HS-5 (cell line): Measurements from ENCODE around the gene MAP3K13.
A peak's percentile ranks its signal among the peaks of the same experiment; 100 is the strongest.

ENCODE experiments used
- DNase-seq: peaks from one replicate; pipeline ENCODE4 v3.0.0-alpha.2; 2012; ENCODE audit warnings: low read depth

The MAP3K13 gene

DNA sequence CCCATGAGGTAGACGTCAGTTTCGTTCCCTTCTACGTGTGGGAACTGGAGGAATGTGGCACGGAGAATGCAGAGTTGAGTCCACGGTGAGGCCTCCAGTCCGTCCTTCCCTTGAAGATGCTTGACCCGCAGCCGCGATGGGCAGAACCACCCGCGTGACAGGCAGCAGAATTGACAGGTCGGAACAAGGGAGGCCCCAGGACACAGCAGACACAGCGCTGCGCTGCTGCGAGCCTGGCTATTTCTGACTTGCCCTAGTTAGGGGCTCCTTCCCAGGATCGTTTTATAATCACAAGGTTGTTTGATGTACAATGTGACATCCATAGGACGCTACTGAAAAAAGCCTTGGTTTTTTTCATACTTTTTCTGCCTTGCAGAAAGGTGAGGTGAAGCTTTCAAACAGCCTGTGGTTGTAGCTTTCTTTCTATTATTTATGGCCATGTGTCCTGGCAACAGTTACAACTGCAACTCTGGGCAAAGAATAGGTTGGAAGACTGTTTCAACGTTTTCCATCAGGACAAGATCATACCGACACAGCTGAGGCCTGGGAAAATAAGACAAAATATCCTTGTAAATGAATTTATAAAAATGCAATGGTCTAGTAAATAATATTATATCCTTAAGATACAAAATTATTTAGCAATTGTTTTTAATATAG, 145.5 kb downstream of the MAP3K13 start:
- DNase-seq, result no peak

DNA sequence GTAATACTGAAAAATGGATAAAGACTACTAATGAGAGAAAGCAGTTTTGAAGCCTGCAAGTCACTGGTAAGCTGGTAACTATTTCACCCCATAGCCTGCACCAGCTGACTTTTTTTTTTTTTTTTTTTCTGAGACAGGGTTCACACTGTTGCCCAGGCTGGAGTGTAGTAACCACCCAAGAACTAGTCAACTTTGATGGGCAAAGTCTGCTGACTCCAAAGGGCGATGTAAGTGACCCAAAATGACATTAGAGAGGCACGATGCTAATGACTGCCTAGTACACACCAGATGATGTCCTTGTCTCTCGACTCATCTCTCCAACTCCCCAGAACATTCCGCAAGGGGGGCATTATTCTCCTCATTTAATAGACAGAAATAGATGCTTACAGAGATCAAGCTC, 148.8 kb downstream of the MAP3K13 start:
- no peak for DNase-seq

DNA sequence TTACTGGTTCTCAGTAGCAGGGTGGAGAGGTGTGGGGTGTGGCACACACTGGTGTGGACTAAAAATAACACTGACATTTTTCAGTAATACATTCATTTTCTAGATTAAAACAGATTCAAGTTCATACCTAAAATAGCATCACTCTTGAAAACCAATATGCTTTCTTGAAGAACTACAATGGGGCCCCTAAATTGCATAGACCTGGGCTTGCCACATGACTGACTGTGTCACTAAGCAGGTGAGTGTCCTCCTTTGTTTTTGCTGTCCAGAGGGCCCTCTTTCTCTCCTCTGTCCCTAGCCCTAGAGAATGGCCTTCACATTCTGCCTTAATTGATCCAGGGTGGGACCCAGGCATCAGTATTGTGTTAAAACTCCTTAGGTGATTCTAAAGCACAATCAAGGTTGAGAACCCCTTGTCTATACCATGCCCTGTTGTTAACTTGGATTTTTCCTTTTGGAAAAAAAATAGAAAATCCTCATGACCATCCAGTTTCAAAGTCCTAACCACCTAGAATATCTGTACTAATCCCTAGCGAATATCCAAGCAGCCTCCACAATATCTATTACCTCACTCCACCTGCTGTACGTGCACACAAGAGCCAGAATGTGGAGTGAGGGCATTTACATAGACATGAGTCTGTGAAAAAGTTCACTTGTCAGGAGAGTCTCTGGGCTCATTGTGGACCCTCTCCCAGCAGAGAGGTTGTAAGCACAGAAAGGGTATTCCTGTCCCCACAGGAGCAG, 154.6 kb downstream of the MAP3K13 start:
- DNase-seq, result no peak

DNA sequence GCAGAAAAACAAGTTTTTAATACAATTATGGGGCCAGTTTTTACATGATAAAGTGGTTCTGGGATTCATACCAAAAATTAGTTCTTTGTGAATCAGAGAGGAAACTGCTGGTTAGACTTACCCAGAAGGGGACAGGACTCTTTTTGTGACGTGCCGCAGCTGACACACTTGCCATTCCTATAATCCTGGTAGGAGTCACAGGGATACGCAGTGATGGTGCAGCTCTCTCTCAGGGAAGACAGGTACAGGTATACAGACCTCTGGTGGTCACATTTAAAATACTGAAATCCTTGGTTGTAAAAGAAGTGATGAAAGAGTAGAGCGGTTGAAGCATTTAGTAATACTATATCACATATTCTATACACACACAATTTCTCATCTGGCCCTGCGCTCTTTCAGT, 156.1 kb downstream of the MAP3K13 start:
- no peak for DNase-seq

DNA sequence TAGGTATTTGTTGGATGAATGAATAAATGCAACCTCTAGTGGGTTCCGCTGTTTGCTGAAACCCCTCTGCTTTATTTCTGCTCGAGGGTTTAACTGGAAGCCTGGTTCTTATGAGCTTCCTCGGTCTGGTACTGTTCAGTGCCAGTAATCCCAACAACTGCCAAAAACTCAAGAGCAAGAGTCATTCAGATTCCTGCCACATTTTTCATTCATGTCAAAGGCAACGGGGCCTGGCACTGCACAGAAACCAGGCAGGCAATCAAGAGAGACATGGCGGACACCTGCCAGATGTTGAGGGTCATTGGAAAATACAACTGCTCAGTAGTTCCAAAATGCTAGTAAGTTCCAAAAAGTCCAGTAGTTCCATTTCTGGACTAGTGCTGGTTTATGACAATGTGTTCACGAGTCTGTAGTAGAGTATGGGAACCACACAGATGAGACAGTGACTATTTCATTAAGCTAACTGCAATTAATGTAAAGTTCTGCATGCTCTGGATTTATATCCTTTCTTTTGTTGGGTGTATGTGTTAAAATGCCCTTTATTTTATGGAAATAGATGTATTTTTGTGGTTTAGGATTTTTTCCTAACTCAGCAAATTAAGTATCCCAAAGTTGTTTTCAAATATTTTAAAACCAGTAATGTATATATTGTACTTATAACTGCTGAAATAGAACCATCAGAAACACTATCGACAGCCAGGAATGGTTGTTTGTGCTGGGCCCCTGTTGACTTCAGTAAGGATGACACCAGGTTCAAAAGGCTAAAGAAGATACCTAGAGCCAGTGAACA, 158.6 kb downstream of the MAP3K13 start:
- DNase-seq, result no peak

DNA sequence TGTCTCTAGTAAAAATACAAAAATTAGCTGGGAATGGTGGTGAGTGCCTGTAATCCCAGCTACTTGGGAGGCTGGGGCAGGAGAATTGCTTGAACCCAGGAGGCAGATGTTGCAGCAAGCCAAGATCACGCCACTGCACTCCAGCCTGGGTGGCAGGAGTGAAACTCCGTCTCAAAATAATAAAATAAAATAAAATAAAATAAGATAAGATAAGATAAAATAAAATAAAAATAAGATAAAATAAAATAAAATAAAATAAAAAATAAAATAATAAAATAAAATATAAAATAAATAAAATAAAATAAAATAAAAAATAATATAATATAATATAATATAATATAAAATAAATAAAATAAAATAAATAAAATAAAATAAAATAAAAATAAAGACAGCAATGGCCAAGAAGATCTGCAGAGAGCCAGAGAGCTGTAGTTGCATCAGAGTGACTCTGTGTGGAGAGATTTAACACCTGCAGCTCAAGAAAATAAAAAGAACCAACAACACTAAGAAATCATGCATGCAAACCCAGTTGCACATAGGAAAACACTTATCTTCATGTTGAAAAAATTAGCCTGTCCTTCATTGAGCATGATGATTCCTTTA, 163.5 kb downstream of the MAP3K13 start:
- DNase-seq, result no peak

DNA sequence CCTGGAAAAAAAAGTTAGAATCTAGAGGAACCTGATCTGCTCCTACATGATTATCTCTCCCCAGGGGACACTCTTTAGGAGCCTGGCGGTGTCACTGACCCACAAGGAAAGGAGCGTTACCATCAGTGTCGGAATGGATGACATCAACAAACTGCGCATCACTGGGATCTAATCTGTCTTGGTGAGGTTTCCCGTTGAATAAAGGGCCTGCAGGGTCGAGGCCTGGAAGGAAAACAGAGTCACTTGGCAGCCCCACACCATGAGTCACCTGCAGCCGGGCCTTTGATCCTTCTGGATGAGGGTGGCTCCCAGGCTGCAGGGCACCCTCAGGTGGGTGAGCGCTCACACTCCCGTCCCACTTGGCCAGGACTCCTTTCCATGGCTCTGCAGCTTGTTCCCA, 164.4 kb downstream of the MAP3K13 start:
- no peak for DNase-seq

DNA sequence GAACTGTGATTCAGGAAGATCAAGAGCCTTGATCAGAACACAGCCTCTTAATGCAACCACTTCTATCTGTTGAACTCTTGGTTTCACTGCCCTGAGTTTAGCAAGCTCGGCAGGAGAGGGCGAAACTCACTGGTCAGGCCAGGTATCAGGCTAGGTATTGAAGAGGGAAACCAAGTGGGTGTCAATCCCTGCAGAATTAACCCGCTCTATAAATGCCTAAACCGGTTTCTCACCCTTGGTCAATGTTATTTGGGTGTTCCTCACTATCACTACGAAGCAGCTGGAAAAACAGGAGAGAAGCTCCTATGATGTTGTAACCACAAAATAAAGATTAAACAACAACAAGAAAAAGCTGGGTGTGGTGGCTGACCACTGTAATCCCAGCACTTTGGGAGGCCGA, 165.6 kb downstream of the MAP3K13 start:
- no peak for DNase-seq

DNA sequence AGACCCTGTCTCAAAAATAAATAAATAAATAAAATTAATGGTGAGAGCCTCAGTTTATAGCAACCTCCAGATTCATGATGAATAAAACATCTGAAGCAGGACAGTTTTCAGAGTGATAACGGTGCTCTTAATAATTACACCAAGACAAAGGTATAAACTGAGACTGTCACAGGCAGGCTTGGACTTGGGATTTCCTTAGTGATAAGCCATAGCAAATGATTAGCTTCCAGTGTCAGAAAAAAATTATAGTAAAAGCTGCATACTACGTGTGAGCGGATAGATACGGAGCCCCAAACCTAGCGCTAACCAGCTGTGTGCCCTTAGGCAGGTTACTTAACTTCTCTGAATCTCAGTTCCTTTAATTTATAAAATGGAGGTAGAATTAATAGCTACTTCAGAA, 167.9 kb downstream of the MAP3K13 start:
- DNase-seq, result no peak

DNA sequence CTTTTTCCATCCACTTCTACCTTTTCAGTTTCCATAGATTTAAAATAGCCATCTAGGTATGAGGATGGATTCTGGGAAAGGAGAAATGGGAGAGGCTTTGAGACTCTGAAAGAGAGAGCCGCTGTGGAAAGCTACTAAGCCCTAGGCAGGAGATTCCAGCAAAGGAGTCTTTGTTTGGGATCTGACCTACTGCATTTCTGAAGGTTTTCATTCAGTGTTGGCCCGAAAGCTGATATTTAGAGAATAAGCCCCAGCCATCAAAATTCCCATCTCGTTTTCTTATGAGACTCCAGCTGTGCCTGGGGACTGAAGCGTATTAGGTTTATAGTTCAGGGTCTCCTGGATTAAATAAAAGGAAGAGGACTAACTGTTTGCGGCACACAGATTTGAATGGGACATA, 170.0 kb downstream of the MAP3K13 start:
- DNase-seq, result no peak

DNA sequence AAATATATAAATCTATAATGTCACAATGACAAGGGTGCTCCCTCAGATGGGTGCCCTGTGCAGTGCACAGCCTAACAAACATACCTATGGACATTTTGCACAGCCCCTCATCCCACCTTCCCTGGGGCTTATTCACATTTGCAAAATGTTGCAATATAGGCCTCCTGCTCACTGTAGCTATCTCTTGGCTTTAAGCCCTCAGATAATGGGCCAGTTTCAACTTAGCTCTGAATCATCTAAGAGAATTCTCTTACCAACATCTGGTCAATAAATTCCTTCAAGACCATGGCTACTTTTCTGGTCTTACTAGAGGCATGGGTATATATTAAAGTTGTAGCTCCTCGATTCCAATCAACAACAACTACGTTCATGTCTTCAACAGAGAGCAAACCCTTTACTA, 171.6 kb downstream of the MAP3K13 start:
- DNase-seq, result no peak

DNA sequence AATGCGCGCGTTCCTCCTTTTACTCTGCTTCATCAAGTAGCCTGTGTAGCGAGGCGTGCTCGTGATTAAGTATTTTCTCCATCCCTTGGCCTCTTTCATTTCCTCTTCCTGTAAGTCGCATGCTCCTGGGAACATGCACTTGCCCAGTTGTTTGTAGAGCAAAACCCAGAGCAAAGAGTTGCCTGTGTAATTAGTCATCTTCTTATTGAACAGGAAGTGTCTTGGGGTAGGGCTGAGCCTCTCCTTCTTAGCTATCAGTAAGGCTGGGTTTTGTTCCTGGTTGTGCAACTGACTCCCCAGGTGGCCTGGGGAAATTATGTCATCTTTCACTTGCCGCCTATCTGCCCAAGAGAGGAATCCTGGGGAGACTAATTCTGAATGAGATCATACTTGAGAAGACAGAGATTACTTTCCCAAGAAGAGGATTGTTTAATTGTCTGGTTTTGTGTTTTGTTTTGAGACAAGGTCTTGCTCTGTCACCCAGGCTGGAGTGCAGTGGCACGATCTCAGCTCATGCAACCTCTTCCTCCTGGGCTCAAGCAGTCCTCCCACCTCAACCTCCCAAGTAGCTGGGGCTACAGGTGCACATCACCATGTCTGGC, 174.5 kb downstream of the MAP3K13 start:
- DNase-seq, result peak; percentile 89
